ENCODE data around the gene EXOC3L1.

DNA sequence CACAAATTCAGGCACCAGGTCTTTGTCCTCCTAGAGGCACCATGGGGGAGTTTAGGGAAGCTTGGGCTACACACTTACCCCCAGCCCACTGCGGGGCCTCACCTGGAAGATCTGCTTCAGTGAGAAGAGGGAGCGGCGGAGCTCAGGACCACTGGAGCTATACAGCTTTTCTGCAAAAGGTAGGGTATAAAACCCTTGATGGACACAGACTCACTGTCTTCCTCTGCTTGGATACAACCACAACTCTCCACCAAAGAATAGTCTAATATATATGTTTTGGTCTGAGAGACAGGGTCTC is 48.3 kb upstream of the EXOC3L1 start:
- TF ChIP-seq, protein P1, sequence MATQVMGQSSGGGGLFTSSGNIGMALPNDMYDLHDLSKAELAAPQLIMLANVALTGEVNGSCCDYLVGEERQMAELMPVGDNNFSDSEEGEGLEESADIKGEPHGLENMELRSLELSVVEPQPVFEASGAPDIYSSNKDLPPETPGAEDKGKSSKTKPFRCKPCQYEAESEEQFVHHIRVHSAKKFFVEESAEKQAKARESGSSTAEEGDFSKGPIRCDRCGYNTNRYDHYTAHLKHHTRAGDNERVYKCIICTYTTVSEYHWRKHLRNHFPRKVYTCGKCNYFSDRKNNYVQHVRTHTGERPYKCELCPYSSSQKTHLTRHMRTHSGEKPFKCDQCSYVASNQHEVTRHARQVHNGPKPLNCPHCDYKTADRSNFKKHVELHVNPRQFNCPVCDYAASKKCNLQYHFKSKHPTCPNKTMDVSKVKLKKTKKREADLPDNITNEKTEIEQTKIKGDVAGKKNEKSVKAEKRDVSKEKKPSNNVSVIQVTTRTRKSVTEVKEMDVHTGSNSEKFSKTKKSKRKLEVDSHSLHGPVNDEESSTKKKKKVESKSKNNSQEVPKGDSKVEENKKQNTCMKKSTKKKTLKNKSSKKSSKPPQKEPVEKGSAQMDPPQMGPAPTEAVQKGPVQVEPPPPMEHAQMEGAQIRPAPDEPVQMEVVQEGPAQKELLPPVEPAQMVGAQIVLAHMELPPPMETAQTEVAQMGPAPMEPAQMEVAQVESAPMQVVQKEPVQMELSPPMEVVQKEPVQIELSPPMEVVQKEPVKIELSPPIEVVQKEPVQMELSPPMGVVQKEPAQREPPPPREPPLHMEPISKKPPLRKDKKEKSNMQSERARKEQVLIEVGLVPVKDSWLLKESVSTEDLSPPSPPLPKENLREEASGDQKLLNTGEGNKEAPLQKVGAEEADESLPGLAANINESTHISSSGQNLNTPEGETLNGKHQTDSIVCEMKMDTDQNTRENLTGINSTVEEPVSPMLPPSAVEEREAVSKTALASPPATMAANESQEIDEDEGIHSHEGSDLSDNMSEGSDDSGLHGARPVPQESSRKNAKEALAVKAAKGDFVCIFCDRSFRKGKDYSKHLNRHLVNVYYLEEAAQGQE (IDR thresholded peaks at IDR 0.05; ENCODE audit: insufficient read depth in 1 of 2, low read depth in 2 of 2, low read length in 2 of 2) = no peak
- TF ChIP-seq TAF1 (IDR thresholded peaks at IDR 0.05; ENCODE audit: borderline replicate concordance, insufficient read depth, low read length) (no peak), POLR2AphosphoS5 (IDR thresholded peaks at IDR 0.05; ENCODE audit: low read depth, low read length) (no peak), FOXP2 (optimal IDR thresholded peaks at IDR 0.05; ENCODE audit: borderline replicate concordance, extremely low read depth, extremely low read length, insufficient read depth) (no peak)
